ENCODE results near the gene VPS37C.
"Not testable (repeated sequence)": the region's sequence is repeated elsewhere in the genome, so short reads cannot be mapped to it uniquely, and the experiment has no call there.

GRCh38 chr11:61210629-61211028 is 49.4 kb upstream of the VPS37C start:
- TF ChIP-seq CTCF (conservative IDR thresholded peaks at IDR 0.05; ENCODE audit: low read depth, low read length); EZH2 (IDR thresholded peaks at IDR 0.05; ENCODE audit: borderline replicate concordance, low read depth, low read length, poor library complexity, severe bottlenecking): not testable (repeated sequence)

Measured in A673 (cell line).